Stimulated activated CD8-positive, alpha-beta memory T cell treated with anti-CD3 and anti-CD28 coated beads, Interleukin-4, amount 100 ng/mL, for 24 hours (primary cell): ENCODE results near the gene PCBP3.
"Not testable (repeated sequence)": the region's sequence is repeated elsewhere in the genome, so short reads cannot be mapped to it uniquely, and the experiment has no call there.

Source experiments
- DNase-seq: peaks from one replicate; pipeline ENCODE4 v3.0.0-alpha.2; 2020; ENCODE audit warnings: low read depth

The PCBP3 gene

DNA sequence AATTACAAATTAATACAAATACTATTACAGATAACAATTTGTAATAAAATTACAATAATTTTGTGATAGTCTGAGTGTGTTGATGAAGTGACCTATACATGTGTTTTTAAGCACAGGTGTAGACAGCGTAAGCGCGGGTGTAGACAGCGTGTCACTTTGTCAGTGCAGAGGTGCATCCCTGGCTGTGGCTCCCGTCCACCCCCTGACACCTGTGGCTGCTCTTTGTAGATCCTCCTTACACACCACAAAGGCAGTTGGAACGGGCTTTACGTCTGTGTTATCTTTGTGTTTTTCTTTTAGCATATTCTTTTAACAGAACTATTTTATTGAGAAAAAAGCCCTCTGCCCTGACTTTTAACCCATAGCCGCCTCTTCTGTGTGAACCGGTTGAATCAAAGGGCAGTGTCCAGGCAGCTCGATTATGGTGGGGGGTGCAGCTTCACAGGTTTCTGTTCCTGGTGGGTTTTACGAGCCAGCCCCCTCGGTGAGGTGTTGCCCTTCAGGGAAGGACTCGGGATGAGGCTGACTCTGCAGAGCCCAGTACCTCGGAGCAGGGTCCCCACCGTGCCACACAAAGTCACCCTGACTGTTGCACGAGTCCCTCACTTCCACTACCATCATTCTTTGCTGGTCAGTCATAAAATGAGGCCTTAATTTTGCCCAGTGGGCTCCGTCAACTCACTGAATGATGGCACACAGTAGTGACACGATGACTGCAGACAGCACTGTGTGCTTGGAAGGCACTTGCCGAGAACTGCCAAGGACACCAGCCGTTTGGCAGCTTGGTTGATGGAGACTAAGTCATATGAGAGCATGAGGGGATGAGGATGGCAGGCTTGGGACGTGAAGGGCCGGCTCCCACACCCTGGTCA, 251.6 kb downstream of the PCBP3 start:
- no peak for DNase-seq

DNA sequence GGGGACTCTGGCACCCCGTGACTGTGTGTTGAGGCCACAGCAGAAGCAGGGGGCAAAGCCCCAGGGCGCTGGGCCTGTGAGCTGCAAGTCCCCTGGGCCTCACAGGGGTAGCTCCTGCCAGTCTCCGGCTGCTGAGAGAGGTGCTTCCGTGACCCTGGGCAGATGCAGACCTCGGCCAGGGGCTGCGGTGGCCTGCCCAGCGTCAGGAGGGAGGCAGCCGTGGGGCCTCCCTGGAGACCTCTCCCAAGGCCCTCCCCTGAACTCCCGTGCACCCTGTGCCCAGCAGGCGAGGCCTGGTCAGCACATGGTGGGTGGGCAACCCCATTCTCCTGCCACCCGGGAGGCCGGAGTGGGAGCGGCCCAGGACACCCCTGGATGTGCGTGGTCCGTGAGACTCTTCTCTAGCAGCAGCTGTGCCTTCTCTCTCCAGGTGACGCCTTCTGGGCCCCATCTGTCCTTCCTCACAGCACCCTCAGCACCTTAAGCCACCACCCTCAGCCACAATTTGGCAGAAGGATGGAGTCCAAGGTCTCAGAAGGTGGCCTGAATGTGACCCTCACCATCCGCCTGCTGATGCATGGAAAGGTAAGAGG, 252.3 kb downstream of the PCBP3 start:
- DNase-seq, result no peak

- DNase-seq, result not testable (repeated sequence)
Observed at GRCh38 chr21:45896431-45896830, 252.9 kb downstream of the PCBP3 start.

GRCh38 chr21:45897191-45898027, 253.9 kb downstream of the PCBP3 start:
- DNase-seq, result no peak

DNA sequence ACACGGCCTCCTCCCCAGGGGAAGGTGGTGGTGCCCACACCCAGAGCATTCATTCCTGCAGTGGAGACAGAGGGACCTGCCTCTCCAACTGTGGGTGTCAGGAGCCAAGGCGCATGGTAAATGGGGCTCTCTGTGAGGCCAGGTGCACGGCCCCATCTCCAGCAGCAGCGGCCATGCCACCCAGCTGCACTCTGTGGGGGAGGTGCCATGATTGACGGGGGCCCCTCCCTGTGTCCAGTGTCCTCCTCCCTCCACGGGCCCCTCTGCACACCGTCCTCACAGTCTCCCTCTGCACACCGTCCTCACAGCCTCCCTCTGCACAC, 254.5 kb downstream of the PCBP3 start:
- no peak for DNase-seq

DNA sequence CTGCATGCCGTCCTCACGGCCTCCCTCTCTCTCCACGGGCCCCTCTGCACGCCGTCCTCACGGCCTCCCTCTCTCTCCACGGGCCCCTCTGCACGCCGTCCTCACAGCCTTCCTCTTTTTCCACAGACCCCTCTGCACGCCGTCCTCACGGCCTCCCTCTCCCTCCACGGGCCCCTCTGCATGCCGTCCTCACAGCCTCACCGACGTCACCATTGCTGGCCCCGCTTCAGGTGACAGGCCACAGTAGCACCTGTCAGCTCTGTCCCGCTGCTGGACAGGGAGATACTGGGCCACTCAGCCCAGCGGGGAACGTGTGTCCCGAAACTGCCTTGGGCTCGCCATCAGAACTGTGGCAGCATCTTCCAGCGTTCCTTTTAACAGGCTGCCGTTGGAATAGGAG, 255.3 kb downstream of the PCBP3 start:
- no peak for DNase-seq

- no peak for DNase-seq
Observed at GRCh38 chr21:45899317-45900033, 255.9 kb downstream of the PCBP3 start.

GRCh38 chr21:45900034-45900868, 256.7 kb downstream of the PCBP3 start:
- no peak for DNase-seq

- no peak for DNase-seq
Observed at GRCh38 chr21:45901061-45901690, 257.7 kb downstream of the PCBP3 start.

DNA sequence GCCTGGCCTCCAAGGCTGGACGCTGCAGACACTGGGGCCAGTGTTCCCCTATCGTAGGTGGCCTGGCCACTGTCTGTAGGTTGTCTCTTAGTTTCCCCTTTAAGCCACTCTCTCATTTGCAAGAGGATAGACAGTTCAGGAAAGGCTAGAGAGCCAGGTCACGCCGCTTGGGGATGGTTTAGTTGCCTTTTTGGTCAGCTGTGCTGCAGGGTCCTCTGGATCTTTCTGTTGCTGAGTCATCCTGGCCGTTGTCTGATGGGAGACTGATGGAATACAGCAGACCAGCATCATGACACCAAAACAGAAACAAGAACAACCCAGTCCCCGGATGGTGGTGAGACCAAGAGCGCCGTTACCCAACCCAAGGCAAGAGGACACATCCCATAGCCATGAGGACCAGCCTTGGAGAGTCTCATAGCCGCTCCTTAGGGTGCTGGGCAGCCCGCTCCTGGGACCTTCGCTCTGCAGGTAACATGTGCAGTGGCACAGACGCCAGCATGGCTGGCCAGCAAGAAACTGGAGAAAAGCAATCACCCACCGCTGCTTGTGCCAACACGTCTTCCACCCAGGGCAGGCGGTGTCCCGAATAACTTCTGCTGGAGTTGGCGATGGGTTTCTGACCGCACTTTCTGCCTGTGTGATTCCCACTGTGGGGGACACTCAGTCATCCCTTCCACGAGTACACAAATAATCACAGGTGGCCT, 258.9 kb downstream of the PCBP3 start:
- no peak for DNase-seq

DNA sequence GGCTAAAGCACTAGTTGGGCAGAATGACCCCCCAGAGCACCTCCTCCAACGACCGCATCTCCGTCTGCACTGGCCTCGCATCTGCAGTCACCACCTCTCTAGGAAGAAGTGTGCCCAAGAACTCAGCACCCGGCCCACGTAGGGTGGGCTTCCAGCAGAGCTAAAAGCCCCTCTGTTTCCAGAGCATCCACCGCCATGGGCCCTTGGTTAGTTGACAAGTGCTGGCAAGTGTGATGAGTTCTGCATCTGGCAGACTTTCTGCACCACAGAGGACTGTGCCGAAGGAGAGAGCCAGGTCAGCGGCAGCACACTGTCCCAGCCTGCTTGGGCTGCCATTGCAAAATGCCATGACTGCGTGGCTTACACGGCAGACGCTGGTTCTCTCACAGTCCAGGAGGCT, 261.7 kb downstream of the PCBP3 start:
- no peak for DNase-seq

DNA sequence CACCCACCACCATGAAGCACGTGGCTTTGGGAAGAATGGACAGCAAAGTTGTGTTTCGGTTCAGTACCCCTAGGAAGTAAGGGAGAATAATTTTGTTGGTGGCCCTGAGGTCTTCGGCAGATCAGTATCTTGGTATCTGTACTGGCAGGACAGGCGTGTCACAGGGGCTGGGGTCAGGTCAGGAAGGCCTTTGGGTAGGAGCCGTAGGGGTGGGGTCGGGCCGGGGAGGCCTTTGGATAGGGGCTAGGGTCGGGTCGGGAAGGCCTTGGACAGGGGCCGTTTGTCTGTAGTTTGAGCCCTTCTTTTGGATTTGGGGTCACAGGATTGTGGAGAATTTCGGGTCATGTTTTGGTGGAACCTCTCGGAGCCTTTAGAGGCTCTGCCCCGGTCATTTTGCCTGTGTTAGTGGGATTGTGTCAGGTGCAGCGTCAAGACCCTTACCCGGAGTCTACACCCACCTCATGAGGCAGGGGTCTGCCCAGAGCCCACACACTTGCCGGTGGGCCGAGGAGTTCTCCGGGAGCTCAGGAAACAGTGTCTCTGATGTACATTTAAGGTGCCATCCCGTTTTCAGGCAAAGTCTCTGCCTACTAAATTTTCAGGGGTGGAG, 262.8 kb downstream of the PCBP3 start:
- DNase-seq, result no peak

- no peak for DNase-seq
Observed at GRCh38 chr21:45906859-45907258, 263.3 kb downstream of the PCBP3 start.

DNA sequence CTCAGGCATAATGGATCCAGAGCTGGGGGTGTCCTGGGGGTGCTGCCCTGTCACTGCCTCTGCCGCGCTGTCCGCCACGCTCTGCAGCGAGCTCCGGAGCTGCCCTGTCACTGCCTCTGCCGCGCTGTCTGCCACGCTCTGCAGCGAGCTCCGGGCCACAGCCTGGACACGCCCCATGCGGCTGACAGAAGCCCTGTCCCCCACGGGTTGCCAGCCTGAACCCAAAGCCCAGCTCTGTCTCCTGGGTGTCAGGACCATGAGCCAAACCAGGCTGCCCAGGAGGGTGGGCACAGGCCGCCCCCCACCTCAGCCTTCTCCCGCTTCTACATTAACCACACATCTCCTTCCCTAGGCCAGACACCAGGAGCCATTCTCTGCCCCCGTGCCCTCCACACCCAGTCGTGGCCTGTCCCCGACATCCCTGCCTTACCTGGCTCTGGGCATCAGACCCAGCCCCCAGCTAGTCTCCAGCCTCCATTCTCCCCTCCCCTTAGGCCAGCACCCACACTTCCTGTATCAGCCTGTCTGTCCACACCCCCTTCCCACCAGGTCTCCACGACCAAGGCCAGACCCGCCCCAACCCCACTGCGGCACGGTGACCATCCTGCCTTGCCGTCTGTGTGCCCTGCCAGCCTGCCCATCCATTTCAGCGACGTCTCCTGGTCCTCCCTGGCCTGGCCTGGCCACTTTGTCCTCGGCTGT, 265.2 kb downstream of the PCBP3 start:
- DNase-seq, result no peak

GRCh38 chr21:45909238-45909988, 265.9 kb downstream of the PCBP3 start:
- DNase-seq, result no peak

DNA sequence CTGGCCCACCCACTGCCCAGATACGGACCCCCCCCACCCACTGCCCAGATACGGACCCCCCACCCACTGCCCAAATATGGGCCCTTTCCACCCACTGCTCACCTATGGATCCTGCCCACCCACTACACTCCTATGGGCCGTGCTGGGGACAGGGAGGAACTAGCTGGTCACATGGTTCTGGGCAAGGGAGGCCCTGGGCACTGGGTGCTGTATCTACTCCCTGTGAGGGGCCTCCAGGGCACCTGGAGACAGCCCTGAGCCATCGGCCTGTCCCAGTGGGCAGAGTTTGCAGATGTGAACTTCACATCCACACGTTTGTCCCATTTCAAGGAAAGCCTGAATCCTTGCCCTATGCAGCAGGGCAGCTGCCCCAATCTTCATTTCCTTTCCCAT, 266.6 kb downstream of the PCBP3 start:
- DNase-seq, result no peak

DNA sequence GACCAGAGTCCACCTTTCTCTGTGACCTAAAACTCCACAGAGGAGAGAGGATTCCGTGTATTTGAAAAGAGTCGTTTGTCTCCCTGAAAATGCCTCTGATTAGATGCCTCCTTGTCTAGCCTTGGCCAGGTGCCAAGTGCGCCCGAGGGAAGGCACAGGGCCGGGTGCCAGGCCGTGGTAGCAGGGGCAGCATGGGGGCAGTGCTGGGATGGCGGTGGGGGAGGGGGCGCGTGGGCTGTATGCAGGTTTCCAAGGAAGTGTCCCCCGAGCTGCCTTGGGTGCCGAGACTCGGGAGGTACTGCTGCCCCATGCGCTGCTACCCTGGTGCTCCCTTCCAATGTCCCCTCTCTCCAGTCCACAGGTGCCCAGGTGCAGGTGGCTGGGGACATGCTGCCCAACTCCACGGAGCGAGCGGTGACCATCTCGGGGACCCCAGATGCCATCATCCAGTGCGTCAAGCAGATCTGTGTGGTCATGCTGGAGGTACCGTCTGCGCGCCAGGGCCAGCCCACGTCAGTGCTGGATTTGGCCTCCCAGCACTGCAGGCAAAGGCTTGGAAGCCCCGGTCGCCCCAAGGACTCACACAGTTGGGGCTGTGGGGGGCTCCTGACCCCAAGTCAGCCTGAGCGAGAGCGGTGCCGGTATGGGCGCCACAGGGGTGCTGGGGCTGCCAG, 267.2 kb downstream of the PCBP3 start:
- DNase-seq, result no peak

GRCh38 chr21:45911806-45912325, 268.3 kb downstream of the PCBP3 start:
- no peak for DNase-seq
